ENCODE results near the gene PIP5K1A.

DNA sequence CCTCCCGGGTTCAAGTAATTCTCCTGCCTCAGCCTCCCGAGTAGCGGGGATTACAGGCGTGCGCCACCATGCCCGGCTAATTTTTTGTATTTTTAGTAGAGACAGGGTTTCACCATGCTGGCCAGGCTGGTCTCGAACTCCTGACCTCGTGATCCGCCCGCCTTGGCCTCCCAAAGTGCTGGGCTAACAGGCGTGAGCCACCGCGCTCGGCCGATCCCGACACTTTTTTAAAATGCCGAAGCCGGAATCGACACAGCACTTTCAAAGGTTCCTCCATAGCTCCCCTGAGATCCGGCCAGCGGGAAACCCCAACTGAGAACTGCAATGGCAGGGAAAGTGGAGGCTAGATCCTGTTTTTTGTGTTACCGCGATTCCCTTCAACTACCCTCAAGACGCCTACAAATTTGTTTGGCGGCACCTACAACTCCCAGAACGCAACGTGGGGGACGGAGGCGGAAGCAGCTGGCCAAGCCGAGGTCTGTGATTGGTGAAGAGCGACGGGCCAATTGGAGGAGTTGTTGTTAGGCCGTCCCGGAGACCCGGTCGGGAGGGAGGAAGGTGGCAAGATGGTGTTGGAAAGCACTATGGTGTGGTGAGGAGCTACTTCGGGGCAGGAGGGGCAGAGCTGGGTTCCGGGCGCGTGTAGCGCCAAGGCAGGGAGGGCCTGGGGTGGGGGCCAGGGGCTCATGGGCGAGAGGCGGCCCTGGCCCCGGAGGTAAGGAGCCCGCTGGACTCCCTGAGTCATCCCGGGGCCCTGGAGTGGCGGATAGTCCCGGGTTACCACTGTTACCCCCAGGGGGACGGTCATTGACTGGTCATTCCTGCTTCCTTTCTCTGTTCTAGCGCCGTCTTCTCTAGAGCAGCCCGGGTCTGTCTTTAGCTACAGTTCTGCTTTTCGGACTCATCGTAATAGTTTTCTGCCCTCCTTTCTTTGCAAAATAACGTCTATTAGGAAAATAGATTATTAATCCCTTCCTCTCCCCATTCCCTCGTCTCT lies 56.2 kb downstream of the PIP5K1A start, which contains the start of gene PSMD4:
- TF ChIP-seq, protein P1, sequence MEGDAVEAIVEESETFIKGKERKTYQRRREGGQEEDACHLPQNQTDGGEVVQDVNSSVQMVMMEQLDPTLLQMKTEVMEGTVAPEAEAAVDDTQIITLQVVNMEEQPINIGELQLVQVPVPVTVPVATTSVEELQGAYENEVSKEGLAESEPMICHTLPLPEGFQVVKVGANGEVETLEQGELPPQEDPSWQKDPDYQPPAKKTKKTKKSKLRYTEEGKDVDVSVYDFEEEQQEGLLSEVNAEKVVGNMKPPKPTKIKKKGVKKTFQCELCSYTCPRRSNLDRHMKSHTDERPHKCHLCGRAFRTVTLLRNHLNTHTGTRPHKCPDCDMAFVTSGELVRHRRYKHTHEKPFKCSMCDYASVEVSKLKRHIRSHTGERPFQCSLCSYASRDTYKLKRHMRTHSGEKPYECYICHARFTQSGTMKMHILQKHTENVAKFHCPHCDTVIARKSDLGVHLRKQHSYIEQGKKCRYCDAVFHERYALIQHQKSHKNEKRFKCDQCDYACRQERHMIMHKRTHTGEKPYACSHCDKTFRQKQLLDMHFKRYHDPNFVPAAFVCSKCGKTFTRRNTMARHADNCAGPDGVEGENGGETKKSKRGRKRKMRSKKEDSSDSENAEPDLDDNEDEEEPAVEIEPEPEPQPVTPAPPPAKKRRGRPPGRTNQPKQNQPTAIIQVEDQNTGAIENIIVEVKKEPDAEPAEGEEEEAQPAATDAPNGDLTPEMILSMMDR (IDR thresholded peaks at IDR 0.05), result peak in 1 of 4 experiments; percentile 15
- peak; percentile 74 to 79 for TF ChIP-seq POLR2A (IDR thresholded peaks at IDR 0.05)

Data from uterus (tissue), 2 donors.